Activated CD8-positive, alpha-beta memory T cell treated with anti-CD3 and anti-CD28 coated beads, Interleukin-2, amount 50 U/mL, for 24 hours (primary cell): Measurements from ENCODE around the gene CYP4F11.
"Not testable (repeated sequence)": the region's sequence is repeated elsewhere in the genome, so short reads cannot be mapped to it uniquely, and the experiment has no call there.

ENCODE experiments used
- DNase-seq: peaks from one replicate; pipeline ENCODE4 v3.0.0-alpha.2; 2020; ENCODE audit errors: extremely low read depth

Gene CYP4F11

GRCh38 chr19:15883329-15883728, 51.0 kb downstream of the CYP4F11 start:
- DNase-seq: not testable (repeated sequence)

GRCh38 chr19:15874821-15875474, 59.4 kb downstream of the CYP4F11 start:
- no peak for DNase-seq

GRCh38 chr19:15873771-15874170, 60.6 kb downstream of the CYP4F11 start:
- DNase-seq: not testable (repeated sequence)

GRCh38 chr19:15871570-15871969, 62.8 kb downstream of the CYP4F11 start:
- DNase-seq: no peak

GRCh38 chr19:15869873-15870272, 64.5 kb downstream of the CYP4F11 start:
- no peak for DNase-seq

- peak; percentile 13 for DNase-seq
Observed at GRCh38 chr19:15869109-15869555, 65.2 kb downstream of the CYP4F11 start.

GRCh38 chr19:15866636-15867035, 67.7 kb downstream of the CYP4F11 start:
- no peak for DNase-seq

GRCh38 chr19:15864824-15865223, 69.5 kb downstream of the CYP4F11 start:
- no peak for DNase-seq

- DNase-seq: no peak
Observed at GRCh38 chr19:15863272-15863671, 71.1 kb downstream of the CYP4F11 start.

- DNase-seq: no peak
Observed at GRCh38 chr19:15862444-15862843, 71.9 kb downstream of the CYP4F11 start.
